Central memory CD8-positive, alpha-beta T cell (primary cell): Measurements from ENCODE around the gene EXTL2.
A peak's percentile ranks its signal among the peaks of the same experiment; 100 is the strongest.
"Not testable (repeated sequence)": the region's sequence is repeated elsewhere in the genome, so short reads cannot be mapped to it uniquely, and the experiment has no call there.

ENCODE experiments used
- ATAC-seq: fragments of 150-1000 bp; cut with Tn5 transposase; replicated peaks from 2 replicates; pipeline ENCODE4 v1.10.0; 2022; ENCODE audit warnings: mild to moderate bottlenecking, moderate FRiP score, moderate number of reproducible peaks; ENCODE audit not compliant: poor library complexity, severe bottlenecking; ENCODE audit errors: extremely low read depth
- DNase-seq, 2 donors: peaks; one replicate each; pipeline ENCODE4 v3.0.0; 2021; ENCODE audit warnings: low spot score in 2 of 2
- H3K27ac Mint-ChIP-seq: one replicate; pipeline ENCODE4 v1.8.0; 2022; ENCODE audit warnings: low read depth, mild to moderate bottlenecking, moderate library complexity, mixed read lengths
- H3K27me3 Mint-ChIP-seq: one replicate; pipeline ENCODE4 v1.8.0; 2022; ENCODE audit warnings: mixed read lengths
- H3K36me3 Mint-ChIP-seq: one replicate; pipeline ENCODE4 v1.8.0; 2022; ENCODE audit warnings: mild to moderate bottlenecking, moderate library complexity, mixed read lengths; ENCODE audit not compliant: insufficient read depth
- H3K4me1 Mint-ChIP-seq: one replicate; pipeline ENCODE4 v1.8.0; 2022; ENCODE audit warnings: mixed read lengths
- H3K4me3 Mint-ChIP-seq: one replicate; pipeline ENCODE4 v1.8.0; 2022; ENCODE audit warnings: mild to moderate bottlenecking, moderate library complexity, mixed read lengths
- H3K9me3 Mint-ChIP-seq: one replicate; pipeline ENCODE4 v1.8.0; 2022; ENCODE audit warnings: mixed read lengths

EXTL2 gene, protein sequence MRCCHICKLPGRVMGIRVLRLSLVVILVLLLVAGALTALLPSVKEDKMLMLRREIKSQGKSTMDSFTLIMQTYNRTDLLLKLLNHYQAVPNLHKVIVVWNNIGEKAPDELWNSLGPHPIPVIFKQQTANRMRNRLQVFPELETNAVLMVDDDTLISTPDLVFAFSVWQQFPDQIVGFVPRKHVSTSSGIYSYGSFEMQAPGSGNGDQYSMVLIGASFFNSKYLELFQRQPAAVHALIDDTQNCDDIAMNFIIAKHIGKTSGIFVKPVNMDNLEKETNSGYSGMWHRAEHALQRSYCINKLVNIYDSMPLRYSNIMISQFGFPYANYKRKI

DNA sequence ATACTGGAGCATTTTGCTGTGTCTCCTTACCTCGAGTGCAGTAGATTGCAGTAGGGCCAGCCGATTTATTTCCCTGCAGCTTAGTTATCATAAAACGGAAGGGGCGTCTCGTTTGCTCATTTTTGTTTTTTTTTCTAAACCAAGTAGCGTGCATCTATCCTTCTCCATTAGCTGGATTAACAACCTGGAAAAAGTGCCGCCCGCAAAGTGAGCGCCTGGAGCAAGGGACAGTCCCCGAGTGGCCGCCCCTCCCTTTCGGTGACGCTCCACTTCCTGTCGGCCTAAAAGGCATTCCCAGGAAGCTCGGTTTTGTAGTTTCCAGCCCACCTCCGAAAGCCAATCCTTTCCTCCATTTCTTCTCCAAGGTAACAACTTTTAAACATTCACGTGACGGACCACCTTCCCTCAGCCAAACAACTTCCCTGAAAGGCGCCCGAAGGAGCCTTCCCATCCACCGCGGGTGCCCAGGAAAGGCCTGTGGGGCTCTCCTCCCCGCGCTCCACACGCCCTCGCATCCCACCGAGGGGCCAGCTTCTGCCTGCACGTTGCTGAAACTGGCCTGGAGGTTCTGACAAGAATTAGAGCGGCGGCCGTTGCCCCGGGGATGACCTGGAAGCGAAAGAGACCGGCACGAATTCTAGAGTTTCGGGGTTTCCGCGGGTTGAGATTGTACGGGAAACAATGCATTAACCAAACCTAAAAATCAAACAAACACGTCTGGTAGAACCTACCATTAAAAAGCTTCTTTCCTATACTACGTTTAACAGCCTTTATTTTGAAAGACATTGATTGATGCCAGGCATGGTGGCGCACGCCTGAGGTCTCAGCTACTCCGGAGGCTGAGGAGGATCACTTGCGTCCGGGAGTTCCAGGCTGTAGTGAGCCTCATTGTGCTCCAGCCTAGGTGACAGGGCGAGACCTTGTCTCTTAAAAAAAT lies at the start of gene EXTL2:
Gene EXTL2 (minus strand): TSS at position 240 of the 937 bp plus-strand sequence. CDS start 6,085 bp downstream, outside the sequence.
- peaks cover 38% of the 10 kb centered on the region for H3K4me1 Mint-ChIP-seq
- peak within 1 kb of the TSS; percentile 99 for H3K4me3 Mint-ChIP-seq
- H3K27me3 Mint-ChIP-seq, result no peaks in the 10 kb centered on the region
- H3K27ac Mint-ChIP-seq, result peak within 1 kb of the TSS; percentile 100
- DNase-seq, result peak; percentile 17 to 23
- H3K9me3 Mint-ChIP-seq, result peaks cover 6% of the 10 kb centered on the region
- peaks cover 30% of the 10 kb centered on the region for H3K36me3 Mint-ChIP-seq
- ATAC-seq, result peak; percentile 8

DNA sequence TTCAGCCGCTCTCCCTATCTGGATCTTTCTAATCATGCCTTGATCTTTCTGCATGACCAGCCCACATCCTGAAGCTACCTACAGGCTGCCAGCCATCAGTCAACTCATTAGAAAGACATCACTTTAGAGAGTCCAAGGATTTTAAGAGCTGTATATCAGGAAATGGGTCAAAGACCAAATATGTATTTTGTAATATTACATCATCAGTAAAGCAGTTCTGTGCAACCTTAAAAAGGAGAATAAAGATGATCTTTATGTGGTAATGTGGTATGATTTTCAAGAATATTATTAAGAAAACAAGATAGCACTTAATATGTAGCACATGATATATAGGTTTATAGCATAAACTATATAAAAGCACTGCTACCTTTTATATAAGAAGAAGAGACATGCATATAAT lies 48.9 kb upstream of the EXTL2 start:
- peaks cover 26% of the 10 kb centered on the region for H3K9me3 Mint-ChIP-seq
- H3K4me1 Mint-ChIP-seq, result peaks cover 47% of the 10 kb centered on the region
- H3K4me3 Mint-ChIP-seq, result no peak overlapping the region
- no peaks in the 10 kb centered on the region for H3K27me3 Mint-ChIP-seq
- DNase-seq (no peak), ATAC-seq (no peak)
- peaks cover 14% of the 10 kb centered on the region for H3K36me3 Mint-ChIP-seq
- H3K27ac Mint-ChIP-seq, result no peak overlapping the region

DNA sequence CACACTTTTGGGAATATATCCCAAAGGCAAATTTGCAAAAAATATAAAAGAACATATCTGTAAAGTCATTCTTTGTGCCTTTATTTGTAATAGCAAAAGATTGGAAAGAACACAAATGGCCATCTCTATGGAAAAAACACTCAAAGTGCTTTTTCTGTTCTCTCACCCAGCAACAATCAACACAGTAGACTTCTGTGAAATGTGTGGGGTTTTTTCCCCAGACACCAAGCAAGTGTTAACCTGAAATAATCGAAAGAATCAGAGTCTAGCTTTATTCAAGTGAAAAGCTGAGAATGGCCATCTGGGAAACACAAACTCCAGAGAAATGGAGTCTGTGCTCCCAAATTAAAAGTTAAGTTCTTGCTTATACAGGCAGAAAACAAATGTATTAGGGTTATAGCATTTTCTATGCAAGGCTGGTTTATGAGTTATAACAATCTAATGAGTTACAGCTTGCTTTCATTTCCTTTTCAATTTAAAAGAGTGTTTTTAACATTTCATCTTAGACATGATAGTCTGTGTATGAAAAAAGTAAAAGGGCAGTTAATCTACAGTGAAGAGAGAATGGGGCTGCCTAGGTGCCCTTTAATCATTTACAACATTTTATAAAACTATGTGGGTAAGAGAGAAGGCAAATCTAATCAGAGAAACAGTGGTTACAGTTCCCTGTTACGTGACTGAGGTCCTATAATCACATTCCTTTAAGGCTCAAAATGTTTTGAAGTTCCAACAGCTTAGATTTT lies 47.8 kb upstream of the EXTL2 start:
- Mint-ChIP-seq H3K27ac (peak overlapping the region; percentile 86), H3K27me3 (no peaks in the 10 kb centered on the region), H3K36me3 (peaks cover 13% of the 10 kb centered on the region), H3K9me3 (peaks cover 18% of the 10 kb centered on the region), H3K4me1 (peaks cover 40% of the 10 kb centered on the region), H3K4me3 (peak overlapping the region; percentile 59)
- DNase-seq, result no peak
- ATAC-seq, result peak; percentile 46

DNA sequence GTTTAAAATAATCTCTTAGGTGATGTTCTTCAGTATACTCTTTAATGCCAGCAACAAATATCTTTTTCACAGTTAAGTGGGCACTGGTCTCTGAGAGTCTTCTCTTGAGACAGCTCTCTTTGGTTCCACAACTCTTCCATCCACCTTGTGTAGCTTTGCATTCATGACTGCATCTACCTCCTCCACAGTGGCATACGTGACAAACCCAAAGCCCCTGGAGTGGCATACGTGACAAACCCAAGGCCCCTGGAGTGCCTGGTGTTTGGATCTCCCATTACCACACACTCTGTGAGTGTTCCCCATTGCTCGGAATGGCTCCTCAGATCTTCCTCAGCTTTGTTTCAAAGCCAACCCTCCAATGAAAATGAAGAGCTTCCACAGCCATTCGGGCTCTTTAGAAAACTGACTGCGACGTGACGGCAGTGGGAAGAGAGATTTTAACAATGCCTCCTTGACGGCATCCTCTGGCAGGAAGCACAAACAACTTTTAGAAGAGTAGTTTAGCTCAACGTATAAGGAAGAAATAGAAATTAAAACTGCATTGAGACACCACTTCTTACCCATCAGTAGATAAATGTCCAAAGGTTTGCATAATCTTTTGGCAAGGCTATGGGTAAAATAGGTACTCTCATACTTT lies 47.1 kb upstream of the EXTL2 start:
- Mint-ChIP-seq H3K27me3 (no peaks in the 10 kb centered on the region), H3K36me3 (peaks cover 13% of the 10 kb centered on the region), H3K4me1 (peaks cover 36% of the 10 kb centered on the region), H3K9me3 (peaks cover 10% of the 10 kb centered on the region), H3K4me3 (peak overlapping the region; percentile 59), H3K27ac (peak overlapping the region; percentile 86)
- ATAC-seq (no peak), DNase-seq (no peak)

DNA sequence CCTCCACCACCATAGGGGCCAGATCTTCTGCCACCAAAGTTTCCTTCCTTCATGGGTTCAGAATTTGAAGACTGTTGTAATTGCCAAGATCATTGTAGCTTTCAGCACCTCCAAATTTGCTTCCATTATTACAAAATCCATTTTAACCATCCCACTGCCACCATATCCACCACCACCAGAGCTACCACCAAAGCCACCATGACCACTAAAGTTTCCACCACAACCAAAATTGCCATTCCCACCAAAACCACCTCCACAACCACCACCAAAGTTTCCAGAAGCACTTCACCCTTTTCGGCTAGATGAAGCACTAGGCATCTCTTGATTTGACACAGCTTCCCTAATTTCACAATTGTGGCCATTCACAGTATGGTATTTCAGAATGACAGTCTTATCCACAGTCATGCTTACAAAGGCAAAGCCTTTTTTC lies 46.5 kb upstream of the EXTL2 start:
- ATAC-seq (no peak), DNase-seq (no peak)
- Mint-ChIP-seq H3K4me1 (peaks cover 42% of the 10 kb centered on the region), H3K27me3 (no peaks in the 10 kb centered on the region), H3K27ac (peak overlapping the region; percentile 86), H3K4me3 (peak overlapping the region; percentile 31), H3K9me3 (peaks cover 10% of the 10 kb centered on the region), H3K36me3 (peaks cover 13% of the 10 kb centered on the region)

DNA sequence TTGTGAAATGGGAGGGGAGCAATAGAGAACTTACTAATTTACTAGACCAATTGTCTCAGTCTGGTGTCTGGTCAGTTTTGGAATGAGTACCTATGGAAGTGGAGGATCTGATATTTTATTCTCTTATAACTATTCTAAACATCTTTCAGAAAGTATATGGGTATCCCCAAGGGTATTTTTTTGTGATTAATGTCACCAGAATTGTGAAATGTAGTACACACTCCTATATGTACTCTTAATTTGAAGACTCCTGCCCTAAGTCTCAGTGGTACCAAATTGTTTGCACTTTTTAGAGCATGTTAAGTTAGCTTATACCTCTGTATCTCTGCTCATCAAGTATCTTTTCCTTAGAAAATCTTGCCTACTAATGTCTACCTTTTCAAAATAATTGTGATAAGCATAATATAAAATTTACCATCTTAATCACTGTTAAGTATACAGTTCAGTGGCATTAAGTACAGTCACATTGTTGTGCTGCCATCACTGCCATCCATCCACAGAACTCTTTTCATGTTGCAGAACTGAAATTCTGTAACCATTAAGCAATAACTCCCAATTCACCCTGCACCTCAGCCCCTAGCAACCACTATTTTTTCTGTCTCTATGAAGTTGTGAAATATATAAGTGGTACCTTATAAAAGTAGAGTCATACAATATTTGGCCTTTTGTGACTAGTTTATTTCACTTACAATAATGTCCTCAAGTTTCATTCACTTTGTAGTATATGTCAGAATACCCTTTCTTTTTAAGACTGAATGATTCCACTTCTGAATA lies 41.7 kb upstream of the EXTL2 start:
- peaks cover 14% of the 10 kb centered on the region for H3K36me3 Mint-ChIP-seq
- ATAC-seq (no peak), DNase-seq (no peak)
- peaks cover 6% of the 10 kb centered on the region for H3K9me3 Mint-ChIP-seq
- H3K4me1 Mint-ChIP-seq, result peaks cover 42% of the 10 kb centered on the region
- peak overlapping the region; percentile 46 for H3K27ac Mint-ChIP-seq
- no peaks in the 10 kb centered on the region for H3K27me3 Mint-ChIP-seq
- H3K4me3 Mint-ChIP-seq, result no peak overlapping the region

DNA sequence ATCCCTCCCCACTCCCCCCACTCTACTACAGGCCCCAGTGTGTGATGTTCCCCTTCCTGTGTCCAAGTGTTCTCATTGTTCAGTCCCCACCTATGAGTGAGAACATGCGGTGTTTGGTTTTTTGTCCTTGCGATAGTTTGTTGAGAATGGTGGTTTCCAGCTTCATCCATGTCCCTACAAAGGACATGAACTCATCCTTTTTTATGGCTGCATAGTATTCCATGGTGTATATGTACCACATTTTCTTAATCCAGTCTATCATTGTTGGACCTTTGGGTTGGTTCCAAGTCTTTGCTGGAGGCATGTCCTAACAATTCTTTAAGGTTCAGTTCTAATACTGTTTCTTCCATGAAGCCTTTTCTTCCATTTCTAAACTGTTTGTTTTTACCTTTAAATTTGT lies 38.9 kb upstream of the EXTL2 start:
- not testable (repeated sequence) for DNase-seq, H3K9me3 Mint-ChIP-seq, ATAC-seq, H3K27me3 Mint-ChIP-seq, H3K36me3 Mint-ChIP-seq, H3K4me3 Mint-ChIP-seq
- Mint-ChIP-seq H3K4me1 (peaks cover 41% of the 10 kb centered on the region), H3K27ac (peak overlapping the region; percentile 72)

DNA sequence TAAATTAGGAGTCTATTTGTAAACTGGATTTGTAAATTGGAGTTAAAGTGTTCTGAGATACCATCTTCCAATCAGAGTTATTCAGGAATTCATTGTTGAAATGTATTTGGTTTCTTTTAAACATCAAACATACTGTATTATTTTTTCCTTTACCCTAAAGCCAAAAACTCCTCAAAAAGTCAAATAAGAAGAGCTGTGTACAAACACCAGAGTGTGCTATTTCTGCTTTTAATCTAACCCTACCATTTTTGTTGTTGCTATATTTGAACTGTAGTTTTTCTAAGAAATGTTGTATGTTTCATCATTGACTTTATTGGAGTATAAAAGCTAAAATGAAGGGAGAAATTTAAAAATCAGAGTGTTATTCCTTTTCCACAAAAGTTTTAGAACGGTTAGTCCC lies 37.1 kb upstream of the EXTL2 start:
- peak overlapping the region; percentile 83 for H3K27ac Mint-ChIP-seq
- H3K36me3 Mint-ChIP-seq, result peaks cover 8% of the 10 kb centered on the region
- peaks cover 39% of the 10 kb centered on the region for H3K4me1 Mint-ChIP-seq

DNA sequence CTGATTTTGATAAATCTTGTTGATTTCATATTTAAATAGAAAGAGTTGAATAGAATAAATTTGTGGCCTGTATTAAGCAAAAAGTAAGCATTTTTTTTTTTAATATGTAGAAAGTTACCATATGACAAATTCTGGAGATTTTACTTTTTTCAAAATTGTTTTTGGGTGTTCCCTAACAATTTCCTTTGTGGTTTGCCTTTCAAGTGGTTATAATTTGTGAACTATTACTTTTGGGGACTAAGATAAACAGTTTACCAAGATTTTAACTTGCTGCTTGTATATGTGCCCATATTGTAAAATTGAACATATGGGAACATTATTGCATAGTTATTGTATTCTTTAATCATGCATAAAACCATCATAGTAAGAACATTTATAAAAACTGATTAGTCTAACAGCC lies 35.9 kb upstream of the EXTL2 start:
- Mint-ChIP-seq H3K9me3 (peaks cover 5% of the 10 kb centered on the region), H3K36me3 (peaks cover 8% of the 10 kb centered on the region), H3K27me3 (no peaks in the 10 kb centered on the region), H3K4me1 (peaks cover 31% of the 10 kb centered on the region), H3K4me3 (no peak overlapping the region), H3K27ac (peak overlapping the region; percentile 83)
- ATAC-seq (no peak), DNase-seq (no peak)

More for the DNA sequence above, 37.1 kb upstream of the EXTL2 start:
- no peaks in the 10 kb centered on the region for H3K9me3 Mint-ChIP-seq
- H3K4me3 Mint-ChIP-seq, result no peak overlapping the region
- DNase-seq (no peak), ATAC-seq (no peak)
- no peaks in the 10 kb centered on the region for H3K27me3 Mint-ChIP-seq

DNA sequence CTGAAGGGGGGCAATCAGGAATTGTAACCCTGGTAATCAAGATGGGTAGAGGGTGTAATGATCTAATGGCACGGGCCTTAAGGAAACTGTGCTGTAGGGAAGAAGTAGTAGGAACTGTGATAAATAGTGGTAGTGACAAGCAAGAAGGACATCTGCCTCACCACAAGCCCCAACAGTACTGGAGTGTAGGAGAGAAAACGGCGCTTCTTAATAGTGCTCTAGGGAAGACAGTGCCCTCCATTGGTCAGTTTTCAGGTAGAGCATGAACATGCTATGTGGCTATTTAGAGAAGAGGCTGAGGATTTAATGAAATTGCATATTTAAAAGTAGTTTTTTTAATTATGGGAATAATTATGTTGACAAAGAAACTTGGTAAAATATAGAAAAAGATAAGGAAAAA lies 33.5 kb upstream of the EXTL2 start:
- Mint-ChIP-seq H3K27me3 (no peaks in the 10 kb centered on the region), H3K27ac (no peak overlapping the region), H3K36me3 (peaks cover 8% of the 10 kb centered on the region), H3K4me1 (peaks cover 39% of the 10 kb centered on the region), H3K4me3 (no peak overlapping the region), H3K9me3 (peaks cover 11% of the 10 kb centered on the region)
- DNase-seq (no peak), ATAC-seq (no peak)

DNA sequence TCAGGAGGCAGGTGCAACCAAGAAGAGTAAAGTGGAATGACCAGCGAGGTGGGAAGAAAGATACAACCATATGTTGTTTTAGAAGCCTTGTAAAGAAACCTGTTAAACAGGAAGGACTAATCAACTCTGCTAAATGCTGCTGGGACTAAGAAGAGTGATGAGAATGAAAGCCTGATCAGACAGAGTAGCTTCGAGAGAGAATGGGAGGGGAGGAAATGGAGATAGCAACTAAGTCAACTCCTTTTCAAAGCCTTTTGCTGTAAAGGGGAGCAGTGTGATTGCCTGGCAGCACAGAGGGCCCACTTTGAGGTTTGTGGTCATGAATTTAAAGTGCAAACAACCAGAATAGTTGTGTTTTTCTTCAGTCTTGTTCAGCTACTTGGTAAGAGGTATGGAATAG lies 32.6 kb upstream of the EXTL2 start:
- peaks cover 39% of the 10 kb centered on the region for H3K4me1 Mint-ChIP-seq
- no peak overlapping the region for H3K4me3 Mint-ChIP-seq
- DNase-seq, result peak in 1 of 2 donors; percentile 35

More for the DNA sequence above, 32.6 kb upstream of the EXTL2 start:
- peaks cover 11% of the 10 kb centered on the region for H3K9me3 Mint-ChIP-seq
- peak; percentile 92 for ATAC-seq
- H3K27ac Mint-ChIP-seq, result no peak overlapping the region
- H3K27me3 Mint-ChIP-seq, result no peaks in the 10 kb centered on the region
- peaks cover 6% of the 10 kb centered on the region for H3K36me3 Mint-ChIP-seq
